Endothelial cell (in vitro differentiated cells): ENCODE results near the gene PDE4A. TPM values are rescaled to one million over a fixed set of nuclear protein-coding genes. Genes with fewer than 3 reads are reported as not detected.
A peak's percentile ranks its signal among the peaks of the same experiment; 100 is the strongest.

Source experiments
- DNase-seq: peaks from one replicate; pipeline ENCODE4 v3.0.0; 2021; ENCODE audit warnings: low spot score
- H3K27ac Mint-ChIP-seq: one replicate; pipeline ENCODE4 v1.8.0; 2021; ENCODE audit warnings: mixed read lengths, inconsistent platforms; ENCODE audit not compliant: unreplicated experiment
- H3K27me3 Mint-ChIP-seq: one replicate; pipeline ENCODE4 v1.8.0; 2021; ENCODE audit warnings: mild to moderate bottlenecking, moderate library complexity, mixed read lengths, inconsistent platforms; ENCODE audit not compliant: unreplicated experiment
- H3K36me3 Mint-ChIP-seq: one replicate; pipeline ENCODE4 v1.8.0; 2021; ENCODE audit warnings: mild to moderate bottlenecking, low read depth, mixed read lengths, inconsistent platforms; ENCODE audit not compliant: unreplicated experiment
- H3K4me1 Mint-ChIP-seq: one replicate; pipeline ENCODE4 v1.8.0; 2021; ENCODE audit warnings: mild to moderate bottlenecking, mixed read lengths, inconsistent platforms; ENCODE audit not compliant: unreplicated experiment
- H3K4me3 Mint-ChIP-seq: one replicate; pipeline ENCODE4 v1.8.0; 2021; ENCODE audit warnings: mild to moderate bottlenecking, mixed read lengths, inconsistent platforms; ENCODE audit not compliant: unreplicated experiment
- H3K9me3 Mint-ChIP-seq: one replicate; pipeline ENCODE4 v1.8.0; 2021; ENCODE audit warnings: mixed read lengths, inconsistent platforms; ENCODE audit not compliant: unreplicated experiment
- CTCF ChIP-seq: fragments of 200-600 bp; sonication (generic); IDR thresholded peaks from one replicate; pipeline ENCODE4 v1.5.0; 2021; ENCODE audit warnings: antibody characterized with exemption; ENCODE audit not compliant: unreplicated experiment
- total RNA-seq: library from RNA; stranded (reverse); fragmentation: NEBNext Ultra II Directional; extraction: Animal tissue kit (Norgen Biotek cat#: 25700); gene quantifications from one replicate; pipeline ENCODE4 v1.2.1, GENCODE V29; 2021; ENCODE audit not compliant: unreplicated experiment

The PDE4A gene
- total RNA-seq, 1 donor from 2014 or later = 0.46 TPM

GRCh38 chr19:10419200-10419645 lies 1.1 kb upstream of the PDE4A start:
- Mint-ChIP-seq H3K27ac (no peak overlapping the region), H3K4me1 (peaks cover 20% of the 10 kb centered on the region), H3K4me3 (no peak overlapping the region), H3K36me3 (peaks cover 9% of the 10 kb centered on the region), H3K27me3 (peaks cover 45% of the 10 kb centered on the region), H3K9me3 (no peaks in the 10 kb centered on the region)
- no peak for DNase-seq
- TF ChIP-seq CTCF = no peak

GRCh38 chr19:10419646-10420443 lies 493 bp upstream of the PDE4A start:
- Mint-ChIP-seq H3K4me3 (peak overlapping the region; percentile 87), H3K4me1 (peaks cover 20% of the 10 kb centered on the region), H3K9me3 (no peaks in the 10 kb centered on the region), H3K27me3 (peaks cover 45% of the 10 kb centered on the region), H3K36me3 (peaks cover 9% of the 10 kb centered on the region), H3K27ac (peak overlapping the region; percentile 80)
- TF ChIP-seq CTCF = peak; percentile 13
- DNase-seq = peak; percentile 26

GRCh38 chr19:10421240-10422045 lies 1.1 kb downstream of the PDE4A start:
- Mint-ChIP-seq H3K4me3 (peak overlapping the region; percentile 70), H3K4me1 (peaks cover 20% of the 10 kb centered on the region), H3K9me3 (no peaks in the 10 kb centered on the region), H3K27ac (no peak overlapping the region), H3K36me3 (peaks cover 9% of the 10 kb centered on the region), H3K27me3 (peaks cover 46% of the 10 kb centered on the region)
- TF ChIP-seq CTCF = no peak
- no peak for DNase-seq

GRCh38 chr19:10422046-10422461 lies 1.7 kb downstream of the PDE4A start:
- DNase-seq = no peak
- Mint-ChIP-seq H3K27ac (no peak overlapping the region), H3K4me3 (peak overlapping the region; percentile 70), H3K27me3 (peaks cover 44% of the 10 kb centered on the region), H3K9me3 (no peaks in the 10 kb centered on the region), H3K36me3 (peaks cover 9% of the 10 kb centered on the region), H3K4me1 (peaks cover 20% of the 10 kb centered on the region)
- no peak for TF ChIP-seq CTCF
